Stimulated activated CD8-positive, alpha-beta memory T cell treated with anti-CD3 and anti-CD28 coated beads, Interleukin-2, amount 100 ng/mL, for 48 hours (primary cell): ENCODE results near the gene MYO16.
"Not testable (repeated sequence)": the region's sequence is repeated elsewhere in the genome, so short reads cannot be mapped to it uniquely, and the experiment has no call there.

Experiments
- DNase-seq, 2 donors: peaks; one replicate each; pipeline ENCODE4 v3.0.0-alpha.2; 2020; ENCODE audit warnings: low read depth in 2 of 2

Gene MYO16

DNA sequence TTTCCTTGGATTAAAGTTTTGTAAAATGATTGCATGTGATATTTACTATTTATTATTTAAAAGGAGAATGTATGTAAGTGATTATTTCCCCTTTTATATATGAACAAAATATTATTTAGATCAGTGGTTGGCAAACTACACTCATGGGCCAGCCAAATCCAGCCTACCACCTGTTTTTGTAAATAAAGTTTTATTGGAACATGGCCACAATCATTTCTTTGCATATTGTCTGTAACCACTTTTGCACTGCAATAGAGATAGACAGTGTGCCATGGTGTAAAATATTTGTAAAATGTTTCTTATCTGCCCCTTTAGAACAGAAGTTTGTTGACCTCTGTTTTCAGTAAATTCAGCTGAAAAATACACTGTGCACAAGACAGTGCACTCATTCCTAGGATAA, 426.4 kb downstream of the MYO16 start:
- no peak for DNase-seq

DNA sequence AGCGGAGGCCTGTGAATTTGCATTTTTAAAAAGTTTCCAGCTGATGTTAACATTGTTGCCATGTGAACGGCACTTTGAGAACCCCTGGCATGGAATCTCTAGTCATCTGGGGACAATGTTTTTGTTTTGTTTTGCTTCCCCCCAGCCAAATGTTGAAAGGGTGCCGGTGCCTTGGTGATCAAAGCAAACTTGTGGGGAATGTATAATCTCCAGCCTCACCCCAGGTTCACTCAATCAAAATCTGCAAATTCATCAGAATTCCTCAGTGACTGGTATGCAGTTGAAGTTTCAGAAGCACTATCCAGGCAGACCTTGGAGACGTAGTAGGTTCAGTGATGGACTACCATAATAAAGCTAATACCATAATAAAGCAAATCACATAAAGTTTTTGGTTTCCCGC, 428.7 kb downstream of the MYO16 start:
- DNase-seq = no peak

DNA sequence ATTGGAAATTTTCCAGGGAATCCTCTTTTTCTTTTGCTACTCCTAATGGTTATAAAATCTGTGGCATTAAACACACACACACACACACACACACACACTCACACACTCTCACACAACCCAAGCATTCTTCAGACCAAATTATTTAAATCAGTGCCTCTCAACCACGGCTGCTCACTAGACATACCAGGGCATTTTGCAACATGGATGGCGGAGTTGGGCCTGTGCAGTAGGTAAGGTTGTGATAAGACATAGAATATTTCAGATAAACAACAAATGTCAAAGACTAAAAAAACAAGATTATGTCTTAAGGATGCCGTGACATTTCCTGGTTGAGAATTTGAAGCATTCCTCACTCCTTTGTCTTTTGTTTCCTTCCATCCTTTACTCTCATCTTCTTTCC, 443.1 kb downstream of the MYO16 start:
- no peak for DNase-seq

DNA sequence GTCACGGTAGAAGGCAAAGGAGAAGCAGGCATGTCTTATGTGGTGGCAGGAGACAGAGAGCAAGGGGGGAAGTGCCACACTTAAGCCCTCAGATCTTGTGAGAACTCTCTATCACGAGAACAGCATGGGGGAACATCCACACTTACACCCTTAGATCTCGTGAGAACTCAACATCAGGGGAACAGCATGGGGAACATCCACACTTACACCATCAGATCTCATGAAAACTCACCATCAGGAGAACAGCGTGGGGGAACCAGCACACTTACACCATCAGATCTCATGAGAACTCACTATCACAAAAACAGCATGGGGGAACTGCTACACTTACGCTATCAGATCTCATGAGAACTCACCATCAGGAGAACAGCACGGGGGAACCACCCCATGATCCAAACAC, 445.0 kb downstream of the MYO16 start:
- DNase-seq = no peak

DNA sequence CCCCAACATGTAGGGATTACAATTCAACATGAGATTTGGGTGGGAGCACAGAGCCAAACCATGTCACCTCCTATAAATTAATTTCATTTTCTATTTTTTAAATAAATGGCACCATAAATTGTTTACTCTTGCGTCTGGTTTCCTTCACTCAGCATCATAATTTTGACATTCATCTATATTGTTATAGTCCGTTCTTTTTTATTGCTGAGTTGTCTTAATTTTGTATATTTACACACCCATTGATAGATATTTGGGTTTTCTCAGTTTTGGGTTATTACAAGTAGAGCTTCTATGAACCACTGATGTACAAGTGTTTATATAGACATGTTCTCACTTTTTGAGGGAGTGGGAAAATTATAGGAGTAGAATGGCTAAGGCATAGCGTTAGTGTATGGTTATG, 445.4 kb downstream of the MYO16 start:
- DNase-seq = no peak

DNA sequence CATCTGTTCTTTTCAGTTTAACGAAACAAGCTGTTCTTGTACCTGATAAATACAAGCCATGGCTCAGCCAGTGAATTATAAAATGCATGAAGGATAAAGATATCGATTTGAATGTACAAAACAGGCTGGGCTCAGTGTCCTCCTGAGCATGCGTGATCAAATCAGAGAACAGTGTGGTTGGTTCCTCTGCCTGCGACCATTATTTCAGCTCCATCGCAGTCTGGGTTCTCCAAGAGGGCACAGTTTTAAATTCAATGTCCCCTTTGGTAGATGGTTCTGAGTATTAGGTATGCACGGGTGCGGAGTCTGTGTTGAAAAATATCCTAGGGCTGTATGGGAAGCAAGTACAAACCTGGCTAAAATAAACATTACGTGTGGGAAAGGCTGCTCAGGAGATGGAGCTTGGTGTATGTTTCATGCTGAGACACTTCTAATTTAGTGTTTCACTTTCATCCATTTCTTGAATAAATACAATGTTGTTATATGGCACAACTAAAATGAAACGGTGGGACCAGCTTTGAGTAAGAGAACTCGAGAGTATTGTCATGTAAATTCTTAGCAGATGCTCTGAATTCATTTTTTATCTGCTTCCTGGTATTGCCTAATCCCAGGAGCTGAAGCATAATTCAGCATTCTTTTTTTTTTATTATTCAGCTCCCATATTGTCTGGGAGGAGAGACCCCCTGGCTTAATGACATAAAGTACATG, 458.7 kb downstream of the MYO16 start:
- DNase-seq = no peak

DNA sequence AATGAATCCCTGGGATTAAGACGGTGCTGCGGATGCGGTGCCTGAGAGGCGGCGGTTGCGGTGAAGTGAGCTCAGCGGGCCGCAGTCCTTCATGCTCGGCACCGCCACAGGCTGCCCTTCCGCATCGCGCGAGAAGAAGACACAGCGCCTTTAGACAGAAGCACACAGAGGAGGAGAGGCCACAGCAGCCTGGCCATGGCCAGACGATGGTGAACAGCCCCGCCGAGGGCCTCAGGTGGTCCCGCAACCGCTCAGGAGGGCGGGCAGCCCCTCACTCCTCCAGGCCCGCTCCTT, 459.2 kb downstream of the MYO16 start:
- DNase-seq = no peak

DNA sequence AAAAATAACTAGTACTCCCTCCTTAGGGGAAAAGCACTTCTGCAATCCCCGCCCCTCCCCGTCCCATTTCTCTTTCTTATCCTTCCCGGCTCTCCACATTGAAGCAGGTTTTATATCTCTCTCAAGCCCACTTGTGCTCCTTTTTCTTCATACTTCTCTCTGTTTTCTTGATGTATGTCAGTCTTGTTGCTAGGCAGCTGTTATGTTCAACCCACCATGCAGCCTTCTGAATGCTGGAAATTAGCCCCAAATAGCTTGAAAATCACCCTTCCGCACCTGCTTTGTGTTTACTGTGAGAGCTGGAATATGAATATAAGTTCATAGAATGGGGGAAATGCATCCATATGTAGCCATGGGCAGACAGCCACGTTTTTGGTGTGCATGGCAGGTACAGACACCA, 461.4 kb downstream of the MYO16 start:
- DNase-seq = no peak

DNA sequence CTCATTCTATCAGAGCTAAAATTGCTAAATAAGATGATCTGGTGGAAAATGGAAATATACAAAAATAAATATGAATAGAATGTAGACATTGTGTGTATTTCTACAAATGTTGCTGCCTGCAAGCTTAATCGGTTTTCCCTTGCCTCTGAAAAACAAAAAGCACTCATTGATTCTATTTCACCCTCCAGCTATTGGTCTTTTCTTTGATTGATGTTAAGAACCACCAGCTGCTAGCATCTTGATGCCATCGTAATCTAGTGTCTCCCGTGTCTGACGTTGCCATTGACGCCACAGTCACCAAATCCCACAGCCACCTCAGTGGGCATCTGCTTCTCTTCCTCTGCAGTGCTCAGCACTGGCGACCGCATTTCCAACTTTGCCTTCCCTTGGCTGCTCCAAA, 461.8 kb downstream of the MYO16 start:
- DNase-seq = no peak

DNA sequence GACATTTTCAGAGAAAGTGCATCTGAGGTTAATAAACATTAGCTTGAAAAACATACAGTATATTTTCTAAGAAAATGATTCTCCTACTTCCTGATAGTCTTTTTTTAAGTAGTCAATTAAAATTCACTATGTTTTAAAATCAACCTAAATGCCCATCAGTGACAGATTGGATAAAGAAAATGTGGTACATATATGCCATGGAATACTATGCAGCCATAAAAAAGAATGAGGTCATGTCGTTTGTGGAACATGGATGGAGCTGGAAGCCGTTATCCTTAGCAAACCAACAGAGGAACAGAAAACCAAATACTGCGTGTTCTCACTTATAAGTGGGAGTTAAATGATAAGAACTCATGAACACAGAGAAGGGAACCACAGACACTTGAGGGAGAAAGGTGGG, 462.8 kb downstream of the MYO16 start:
- not testable (repeated sequence) for DNase-seq

DNA sequence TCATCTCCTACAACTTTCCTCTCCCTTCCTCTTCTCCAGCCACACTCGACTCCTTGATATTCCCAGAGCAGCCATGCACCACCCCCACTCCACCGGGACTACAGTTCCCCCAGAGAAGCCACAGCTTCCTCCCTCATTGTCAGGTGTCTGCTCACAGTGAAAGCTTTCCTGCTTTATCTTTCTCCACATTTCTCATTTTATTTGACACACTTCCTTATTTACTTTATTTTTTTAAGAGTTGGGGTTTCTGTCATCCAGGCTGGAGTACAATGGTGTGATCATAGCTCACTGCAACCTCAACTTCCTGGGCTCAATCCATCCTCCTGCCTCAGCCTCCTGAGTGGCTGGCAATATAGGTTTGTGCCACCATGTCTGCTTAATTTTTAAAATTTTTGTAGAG, 464.6 kb downstream of the MYO16 start:
- DNase-seq = no peak

DNA sequence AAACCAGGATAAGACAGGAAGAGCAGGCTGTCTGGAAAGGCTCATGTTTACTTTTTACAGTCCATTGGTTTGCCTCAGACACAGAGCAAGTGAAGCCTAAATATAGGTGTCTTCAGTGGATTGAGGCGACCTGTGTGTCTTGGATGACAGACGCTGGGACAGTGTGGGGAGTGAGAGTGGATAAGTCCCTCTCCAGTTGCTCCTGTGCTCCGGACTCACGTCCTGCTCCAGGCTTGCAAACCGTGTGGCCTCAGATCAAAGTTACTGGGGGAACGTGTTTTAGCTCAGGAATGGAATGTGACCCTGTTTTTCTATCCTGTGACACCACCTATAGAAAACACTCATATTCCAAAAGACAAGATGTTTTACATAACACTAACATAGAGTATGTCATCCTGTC, 465.7 kb downstream of the MYO16 start:
- no peak for DNase-seq

DNA sequence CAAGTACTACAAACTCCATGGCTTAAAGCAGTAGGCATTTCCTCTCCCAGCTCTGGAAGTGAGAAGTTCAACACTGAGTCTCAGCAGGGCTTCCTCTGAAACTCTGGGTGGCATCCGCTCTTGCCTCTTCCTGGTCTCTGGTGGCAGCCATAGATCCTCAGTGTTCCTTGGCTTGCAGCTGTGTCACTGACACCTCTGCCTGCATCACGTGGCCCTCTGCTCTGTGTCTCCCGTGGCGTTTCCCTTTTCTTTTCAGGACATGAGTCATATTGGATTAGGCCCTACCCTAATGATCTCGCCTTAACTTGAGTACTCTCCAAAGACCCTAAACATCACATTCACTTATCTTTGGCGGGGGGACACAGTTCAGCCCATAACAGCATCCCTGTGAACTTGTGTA, 466.7 kb downstream of the MYO16 start:
- DNase-seq = no peak

DNA sequence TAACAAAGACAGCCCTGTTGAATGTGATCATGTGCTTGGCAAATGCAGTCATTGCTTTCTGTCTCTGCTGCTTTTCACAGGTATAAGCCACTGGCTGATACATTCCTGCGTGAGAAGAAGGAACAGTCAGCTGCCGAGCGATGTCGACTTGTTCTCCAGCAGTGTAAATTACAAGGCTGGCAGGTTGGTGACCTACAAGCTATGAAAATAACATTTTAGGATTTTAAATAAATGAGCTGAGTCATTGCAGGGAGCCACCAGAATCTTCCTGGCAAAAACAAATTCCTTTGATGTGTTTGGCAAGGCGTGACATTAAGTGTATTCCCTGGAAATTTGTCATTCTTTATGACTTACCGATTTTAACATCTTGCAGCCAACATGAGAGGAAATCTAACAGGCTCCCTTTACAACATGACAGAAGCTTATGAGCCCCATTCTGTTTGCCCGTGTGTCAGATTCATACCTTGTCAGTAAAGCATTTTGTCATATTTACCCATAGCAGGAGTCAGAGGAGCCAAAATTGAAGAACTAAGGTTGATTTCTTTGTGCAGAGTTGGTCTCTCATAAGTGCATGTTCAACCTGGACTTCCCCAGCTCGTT, 471.4 kb downstream of the MYO16 start:
- DNase-seq = no peak

DNA sequence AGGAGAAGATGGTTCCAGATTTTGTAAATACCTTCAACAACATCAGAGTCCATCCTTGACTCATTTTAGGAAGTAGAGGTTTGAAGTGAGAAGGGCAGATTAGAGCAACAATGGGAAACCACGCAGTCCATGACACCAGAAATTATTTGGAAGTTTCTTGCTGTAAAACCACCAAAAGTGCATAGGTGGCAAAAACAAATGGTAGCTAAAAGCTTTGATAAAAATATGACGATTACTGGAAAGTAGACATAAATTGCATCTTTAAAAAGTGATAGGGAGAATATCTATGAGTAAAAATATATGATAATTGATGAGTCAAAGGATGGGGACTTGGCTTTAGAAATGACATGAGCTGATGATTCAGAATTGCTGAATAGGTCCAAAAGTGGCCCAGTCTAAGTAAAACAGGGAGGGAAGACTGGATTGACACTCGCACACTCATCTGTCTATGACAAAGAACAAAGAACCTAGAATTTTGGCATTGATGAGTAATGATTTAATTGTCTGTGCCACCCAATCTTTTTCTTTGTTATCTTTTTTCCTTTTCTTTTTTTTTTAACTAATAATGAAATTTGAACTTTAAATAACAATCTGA, 472.2 kb downstream of the MYO16 start:
- no peak for DNase-seq

DNA sequence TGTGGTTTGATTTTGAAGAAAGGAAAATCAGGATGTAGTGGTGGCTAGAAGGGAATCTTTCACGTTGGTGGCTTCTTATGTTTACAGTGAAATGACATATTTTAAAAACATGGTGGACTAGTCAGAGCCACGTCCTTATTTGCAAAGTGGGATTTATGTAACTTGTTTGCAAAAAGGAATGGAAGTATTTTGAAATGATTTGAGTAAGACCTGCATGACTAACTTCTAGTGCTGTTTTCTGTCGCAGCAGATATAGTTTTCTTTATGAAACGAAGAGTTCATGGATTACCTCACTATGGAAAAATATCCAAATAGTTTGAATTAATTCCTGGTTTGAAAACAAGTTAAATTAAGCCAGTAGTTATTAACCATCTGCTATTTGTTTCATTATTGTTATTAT, 476.5 kb downstream of the MYO16 start:
- DNase-seq = no peak

DNA sequence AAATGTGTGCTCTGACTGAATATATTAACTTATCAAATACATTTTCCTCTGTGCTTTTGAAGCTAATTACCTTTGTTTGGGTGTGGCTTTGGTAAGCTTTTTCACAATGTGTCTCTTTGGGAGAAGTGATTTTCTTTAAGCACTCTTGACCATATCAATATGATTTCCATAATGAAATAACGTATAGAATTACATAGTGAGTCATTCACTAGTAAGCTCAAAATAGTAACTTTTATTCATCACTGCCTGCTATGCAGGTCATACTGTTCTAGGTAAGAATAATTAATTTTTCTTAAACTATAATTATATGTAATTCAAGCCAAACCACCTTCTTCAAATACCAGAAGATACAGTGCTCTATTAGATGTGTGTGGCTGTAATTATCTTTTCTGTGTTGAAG, 480.7 kb downstream of the MYO16 start:
- DNase-seq = no peak

DNA sequence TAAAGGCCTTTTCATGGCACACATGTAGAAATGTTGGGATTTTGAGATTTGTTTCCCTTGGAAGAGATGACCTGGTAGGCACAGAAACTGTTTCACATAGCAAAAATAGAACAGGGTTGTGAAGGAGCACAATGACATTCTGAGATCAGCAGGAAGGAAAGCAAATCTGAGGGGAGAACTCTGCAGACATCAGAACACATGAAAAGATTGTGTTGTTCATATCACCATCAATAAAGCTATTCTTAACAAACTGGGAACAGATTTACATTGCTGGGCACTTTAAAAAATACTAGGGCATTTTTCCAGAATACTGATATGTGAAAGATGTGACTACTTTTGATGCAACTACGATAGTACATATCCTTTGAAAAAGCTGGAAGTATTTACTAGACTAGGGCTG, 481.7 kb downstream of the MYO16 start:
- no peak for DNase-seq

DNA sequence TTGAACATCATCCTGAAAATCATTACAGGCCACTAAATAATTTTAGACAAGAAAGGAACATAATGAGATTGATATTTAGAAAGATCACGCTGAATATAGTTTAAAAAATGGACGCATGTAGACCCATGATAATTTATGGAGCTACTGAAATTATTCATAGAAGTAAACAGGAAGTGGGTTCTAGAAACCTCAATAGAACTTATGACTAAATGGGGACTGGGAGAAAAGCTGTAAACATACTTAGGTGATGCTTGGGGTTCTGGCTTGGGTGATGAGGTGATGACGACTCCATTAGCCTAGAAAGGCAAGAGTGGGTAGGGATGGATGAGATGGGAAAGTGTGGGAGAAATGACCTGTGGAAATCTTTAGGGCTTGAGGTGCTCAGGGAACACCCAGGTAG, 484.0 kb downstream of the MYO16 start:
- DNase-seq = no peak

DNA sequence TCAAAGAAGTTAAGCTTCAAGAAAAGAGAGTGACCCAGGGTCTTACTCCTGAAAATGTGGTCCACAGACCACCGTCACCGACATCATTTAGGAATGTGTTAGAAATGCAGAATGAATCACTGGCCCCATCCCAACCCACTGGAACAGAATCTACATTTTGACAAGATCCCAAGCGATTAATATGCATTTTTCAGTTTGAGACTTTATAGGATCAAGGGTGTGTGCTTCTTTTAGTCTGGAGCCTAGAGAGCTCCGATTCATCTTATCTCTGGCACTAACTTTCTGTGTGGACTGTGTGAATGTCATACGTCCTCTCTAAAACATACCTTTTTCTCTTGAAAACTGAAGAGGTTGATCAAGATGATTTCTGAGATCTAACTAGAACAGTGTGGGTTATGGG, 484.8 kb downstream of the MYO16 start:
- DNase-seq = no peak

DNA sequence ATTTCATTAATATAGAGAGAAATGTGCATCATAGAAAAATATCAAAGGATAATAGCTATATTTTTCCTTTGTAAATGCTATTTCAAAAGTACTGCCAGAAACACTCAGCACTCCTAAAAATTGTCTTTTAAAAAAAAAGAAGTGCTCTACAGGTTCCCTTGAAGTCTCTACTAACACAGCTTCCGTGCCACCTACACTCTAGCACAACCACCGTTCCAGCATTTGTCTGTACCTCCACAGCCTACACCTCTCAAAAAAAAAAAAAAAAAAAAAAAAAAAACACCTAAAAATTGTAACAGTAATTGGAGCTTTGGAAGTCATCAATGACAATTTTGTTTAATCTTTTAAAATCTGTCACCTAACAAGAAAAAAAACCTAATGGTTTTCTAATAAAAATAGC, 485.6 kb downstream of the MYO16 start:
- no peak for DNase-seq

DNA sequence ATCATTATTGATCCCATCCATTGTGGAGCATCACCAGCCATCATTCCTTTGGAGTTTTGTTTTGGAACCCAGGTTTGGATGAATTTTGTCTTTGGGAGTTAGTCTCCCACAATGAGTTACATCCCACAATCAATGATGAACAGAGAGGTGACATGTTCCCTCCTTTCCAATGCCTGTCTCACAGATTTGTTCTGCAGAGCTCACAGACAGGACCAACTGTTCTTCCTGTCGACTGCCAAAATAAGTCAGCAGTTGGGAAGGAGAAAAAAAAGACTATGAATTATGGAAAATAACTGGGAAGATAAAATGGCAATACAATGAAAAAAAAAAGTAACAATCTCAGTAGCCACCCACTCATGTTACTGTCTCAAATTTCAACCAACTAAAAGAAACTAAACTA, 489.1 kb downstream of the MYO16 start:
- DNase-seq = no peak

DNA sequence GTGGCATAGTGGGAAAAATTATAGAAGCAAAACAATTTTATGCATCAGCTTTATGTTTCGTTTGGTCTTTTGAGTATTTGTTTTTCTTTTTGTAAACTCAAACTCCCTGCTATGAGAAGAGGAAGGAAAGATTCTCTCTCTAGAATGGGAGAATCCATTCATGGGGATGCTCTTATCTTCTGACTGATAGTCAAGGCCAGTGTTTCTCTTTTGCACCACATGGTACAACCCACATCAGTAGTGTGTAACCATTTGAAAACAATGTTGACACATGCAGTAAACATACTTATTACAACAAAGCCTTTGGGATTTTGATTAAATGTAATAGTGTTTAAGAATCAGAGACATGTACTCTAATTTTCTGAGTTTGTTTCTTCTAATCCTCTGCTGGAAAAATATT, 490.5 kb downstream of the MYO16 start:
- DNase-seq = no peak

DNA sequence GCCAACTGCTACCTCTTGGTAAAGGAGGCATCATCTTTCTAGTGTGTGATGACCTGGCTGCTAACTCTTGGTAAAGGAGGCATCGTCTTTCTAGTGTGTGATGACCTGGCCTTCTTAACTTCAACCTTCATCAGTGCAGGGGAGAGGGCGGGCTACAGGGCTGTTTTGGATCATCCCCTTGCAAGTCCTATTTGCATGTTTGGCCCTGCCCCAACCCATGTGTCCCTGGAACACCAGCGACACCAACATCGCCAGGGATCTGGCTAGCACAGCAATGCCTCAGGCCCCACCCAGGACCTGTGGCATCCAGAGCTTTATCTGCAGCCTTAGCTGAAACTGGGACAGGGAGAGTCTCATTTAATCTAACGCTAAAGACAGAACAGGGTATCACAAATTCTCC, 492.4 kb downstream of the MYO16 start:
- no peak for DNase-seq
